GM18951 (cell line): ENCODE results near the gene SLC19A1.

Experiments used
- POLR2A ChIP-seq: IDR thresholded peaks from 4 replicates; pipeline ENCODE4 v1.6.1; 2011; ENCODE audit warnings: mild to moderate bottlenecking; ENCODE audit not compliant: insufficient read length, insufficient read depth; ENCODE audit errors: extremely low read depth
- in situ Hi-C: fragments of 300-500 bp; cut with MboI; formaldehyde crosslinking; loops from one replicate; pipeline ENCODE4 v1.12.0; 2022; ENCODE audit warnings: low sequenced_read_pairs, mixed read lengths, inconsistent platforms; ENCODE audit not compliant: unreplicated experiment

Gene SLC19A1

GRCh38 chr21:45479691-45480675 is 62.3 kb downstream of the SLC19A1 start:
- in situ Hi-C loops: no loop called here
- no peak for TF ChIP-seq POLR2A

GRCh38 chr21:45478816-45479669 is 63.2 kb downstream of the SLC19A1 start:
- TF ChIP-seq POLR2A: no peak
- in situ Hi-C loops: no loop called here

GRCh38 chr21:45478115-45478801 is 64.0 kb downstream of the SLC19A1 start:
- in situ Hi-C loops: no loop called here
- no peak for TF ChIP-seq POLR2A

GRCh38 chr21:45477176-45478114 is 64.8 kb downstream of the SLC19A1 start:
- in situ Hi-C loops: no loop called here
- TF ChIP-seq POLR2A: no peak

GRCh38 chr21:45476582-45476981 is 65.7 kb downstream of the SLC19A1 start:
- TF ChIP-seq POLR2A: no peak
- in situ Hi-C loops: no loop called here

GRCh38 chr21:45475797-45476570 is 66.3 kb downstream of the SLC19A1 start:
- in situ Hi-C loops: no loop called here
- TF ChIP-seq POLR2A: no peak

- in situ Hi-C loops: no loop called here
- TF ChIP-seq POLR2A: no peak
These were observed 67.1 kb downstream of the SLC19A1 start for GRCh38 chr21:45475004-45475685.

- in situ Hi-C loops: no loop called here
These were observed 67.8 kb downstream of the SLC19A1 start for GRCh38 chr21:45474323-45474950.

GRCh38 chr21:45473496-45474322 is 68.5 kb downstream of the SLC19A1 start:
- in situ Hi-C loops: no loop called here
- no peak for TF ChIP-seq POLR2A

More at GRCh38 chr21:45474323-45474950, 67.8 kb downstream of the SLC19A1 start:
- no peak for TF ChIP-seq POLR2A

GRCh38 chr21:45472445-45473365 is 69.5 kb downstream of the SLC19A1 start:
- no peak for TF ChIP-seq POLR2A
- in situ Hi-C loops: no loop called here
